Measurements from ENCODE around the gene PAPLN.

- TF ChIP-seq CTCF (IDR thresholded peaks at IDR 0.05; ENCODE audit: low read depth, low read length, missing input control) (no peak), RXRA (IDR thresholded peaks at IDR 0.05) (no peak), YY1 (IDR thresholded peaks at IDR 0.05) (no peak), MAX (IDR thresholded peaks at IDR 0.05) (no peak), EGR1 (IDR thresholded peaks at IDR 0.05; ENCODE audit: low read depth in 2 of 2) (no peak), HNF4G (IDR thresholded peaks at IDR 0.05) (no peak), TAF1 (conservative IDR thresholded peaks at IDR 0.05) (no peak), ZBTB33 (IDR thresholded peaks at IDR 0.05) (no peak), SP1 (IDR thresholded peaks at IDR 0.05) (no peak)
Observed at GRCh38 chr14:73249108-73249507, 11.8 kb downstream of the PAPLN start.

Measured in liver (tissue), 3 donors.